Duodenal mucosa (tissue), 2 donors: Measurements from ENCODE around the gene MAFB.

ENCODE experiments used
- H3K27ac ChIP-seq: one replicate; pipeline ENCODE4 v1.7.0; 2013; ENCODE audit warnings: low read depth, low read length
- H3K27me3 ChIP-seq, 2 donors: one replicate each; pipeline ENCODE4 v1.7.0; 2013; ENCODE audit warnings: low read length in 2 of 2, control low read depth in 1 of 2; ENCODE audit not compliant: insufficient read depth in 2 of 2, control insufficient read depth in 1 of 2
- H3K36me3 ChIP-seq, 2 donors: one replicate each; pipeline ENCODE4 v1.7.0; 2013; ENCODE audit warnings: low read length in 2 of 2, control low read depth in 1 of 2; ENCODE audit not compliant: insufficient read depth in 2 of 2, control insufficient read depth in 1 of 2
- H3K4me1 ChIP-seq, 2 donors: one replicate each; pipeline ENCODE4 v1.7.0; 2013; ENCODE audit warnings: low read length in 2 of 2, control low read depth in 1 of 2; ENCODE audit not compliant: insufficient read depth in 2 of 2, control insufficient read depth in 1 of 2
- H3K4me3 ChIP-seq, 2 donors: one replicate each; pipeline ENCODE4 v1.7.0; 2013; ENCODE audit warnings: low read length in 2 of 2, low read depth in 1 of 2
- H3K9ac ChIP-seq, 2 donors: one replicate each; pipeline ENCODE4 v1.7.0; 2013; ENCODE audit warnings: low read length in 2 of 2, low read depth in 1 of 2
- H3K9me3 ChIP-seq, 2 donors: one replicate each; pipeline ENCODE4 v1.7.0; 2013; ENCODE audit warnings: low read length in 2 of 2, control low read depth in 1 of 2; ENCODE audit not compliant: control insufficient read depth in 1 of 2

Gene MAFB

DNA sequence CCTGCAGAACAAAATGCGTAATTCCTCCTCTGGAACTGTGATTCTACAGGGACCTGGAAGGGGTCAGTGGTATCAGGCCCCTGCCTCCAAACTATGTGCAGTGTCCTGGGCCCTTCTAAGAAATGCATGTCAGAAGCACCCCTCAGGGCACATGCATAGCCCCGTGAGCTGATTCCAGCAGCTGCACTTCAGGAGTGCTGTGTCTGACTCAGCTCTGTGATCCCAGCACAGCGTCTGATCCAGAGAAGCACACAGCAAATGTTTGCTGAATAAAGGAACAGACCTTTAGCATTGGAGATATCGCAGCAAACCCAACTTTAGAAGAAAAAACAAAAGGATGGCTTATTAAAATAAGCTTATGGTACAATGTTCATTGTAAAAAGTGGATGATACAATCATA lies 15.8 kb upstream of the MAFB start:
- Histone ChIP-seq H3K27ac (no peak overlapping the region), H3K9ac (no peak overlapping the region), H3K9me3 (no peaks in the 10 kb centered on the region), H3K4me1 (no peaks in the 10 kb centered on the region), H3K27me3 (peaks cover 0 to 4% of the 10 kb centered on the region in 2 donors), H3K36me3 (no peaks in the 10 kb centered on the region), H3K4me3 (no peak overlapping the region)

DNA sequence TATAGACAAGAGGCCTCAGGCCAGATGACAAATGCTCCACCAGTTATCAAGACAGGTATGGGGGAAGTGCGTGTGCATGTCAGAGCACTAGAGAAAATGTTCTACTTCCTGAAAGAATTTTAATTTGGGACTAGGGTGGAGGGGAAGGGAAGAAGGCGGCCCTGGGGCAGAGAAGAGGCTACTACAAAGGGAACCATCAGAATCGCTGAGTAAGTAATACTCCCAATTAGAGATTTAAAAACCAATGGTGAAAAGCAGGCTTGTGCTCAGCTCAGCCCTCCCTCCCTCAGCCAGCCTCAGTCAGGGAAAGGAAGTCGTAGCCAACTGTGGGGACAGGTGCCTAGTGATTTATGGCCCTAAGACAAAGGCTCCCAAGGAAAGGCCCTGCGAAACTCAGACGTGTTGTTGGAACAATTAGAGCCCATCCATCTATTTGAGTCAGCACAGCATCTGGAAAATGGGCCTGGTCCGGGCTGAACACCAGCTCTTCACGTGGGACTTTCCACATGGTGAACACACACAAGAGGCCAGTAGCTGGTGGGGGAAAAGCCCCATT lies 15.0 kb upstream of the MAFB start:
- no peaks in the 10 kb centered on the region for H3K4me1 ChIP-seq
- peaks cover 4 to 6% of the 10 kb centered on the region in 2 donors for H3K27me3 ChIP-seq
- H3K9me3 ChIP-seq = no peaks in the 10 kb centered on the region
- H3K36me3 ChIP-seq = no peaks in the 10 kb centered on the region
- H3K9ac ChIP-seq = no peak overlapping the region
- no peak overlapping the region for H3K27ac ChIP-seq
- no peak overlapping the region for H3K4me3 ChIP-seq

- no peak overlapping the region for H3K4me3 ChIP-seq
- no peak overlapping the region for H3K9ac ChIP-seq
- H3K27me3 ChIP-seq = peaks cover 12 to 13% of the 10 kb centered on the region in 2 donors
Observed at GRCh38 chr20:40702504-40702903, 13.5 kb upstream of the MAFB start.

DNA sequence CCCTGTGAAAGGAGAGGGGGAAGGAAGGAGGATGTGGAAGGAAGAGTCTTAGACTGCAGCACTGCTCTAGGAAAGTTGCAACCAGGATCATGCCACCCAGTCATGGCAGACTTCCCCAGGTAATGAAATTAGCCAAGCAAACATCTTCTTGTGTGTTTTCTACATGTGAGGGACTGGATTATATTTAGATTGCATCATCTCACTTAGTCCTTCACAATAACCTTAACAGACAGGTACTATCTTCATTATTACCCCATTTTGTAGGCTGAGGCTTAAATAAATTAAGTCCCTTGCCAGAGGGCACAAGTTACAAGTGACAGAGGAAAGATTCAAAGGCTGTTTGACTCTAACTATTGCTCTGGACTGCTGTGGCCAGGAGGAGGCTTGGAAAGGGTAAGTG lies 9.7 kb upstream of the MAFB start:
- H3K4me3 ChIP-seq = no peak overlapping the region
- peaks cover 32 to 33% of the 10 kb centered on the region in 2 donors for H3K27me3 ChIP-seq
- no peaks in the 10 kb centered on the region for H3K4me1 ChIP-seq
- H3K27ac ChIP-seq = no peak overlapping the region
- no peaks in the 10 kb centered on the region for H3K9me3 ChIP-seq
- no peak overlapping the region for H3K9ac ChIP-seq
- no peaks in the 10 kb centered on the region for H3K36me3 ChIP-seq

More at GRCh38 chr20:40702504-40702903, 13.5 kb upstream of the MAFB start:
- Histone ChIP-seq H3K27ac (no peak overlapping the region), H3K4me1 (no peaks in the 10 kb centered on the region), H3K36me3 (no peaks in the 10 kb centered on the region), H3K9me3 (no peaks in the 10 kb centered on the region)

GRCh38 chr20:40698281-40698680 lies 9.2 kb upstream of the MAFB start:
- Histone ChIP-seq H3K9me3 (no peaks in the 10 kb centered on the region), H3K27me3 (peaks cover 36% of the 10 kb centered on the region in 2 donors), H3K27ac (no peak overlapping the region), H3K9ac (no peak overlapping the region), H3K4me3 (no peak overlapping the region), H3K4me1 (no peaks in the 10 kb centered on the region), H3K36me3 (no peaks in the 10 kb centered on the region)

GRCh38 chr20:40697541-40697940 lies 8.5 kb upstream of the MAFB start:
- Histone ChIP-seq H3K27ac (no peak overlapping the region), H3K9me3 (no peaks in the 10 kb centered on the region), H3K4me3 (no peak overlapping the region), H3K4me1 (no peaks in the 10 kb centered on the region), H3K9ac (no peak overlapping the region), H3K27me3 (peaks cover 40 to 43% of the 10 kb centered on the region in 2 donors), H3K36me3 (no peaks in the 10 kb centered on the region)

GRCh38 chr20:40695214-40695613 lies 6.2 kb upstream of the MAFB start:
- H3K36me3 ChIP-seq = no peaks in the 10 kb centered on the region
- H3K27ac ChIP-seq = no peak overlapping the region
- H3K9ac ChIP-seq = no peak overlapping the region
- peaks cover 63 to 66% of the 10 kb centered on the region in 2 donors for H3K27me3 ChIP-seq
- H3K9me3 ChIP-seq = no peaks in the 10 kb centered on the region
- H3K4me3 ChIP-seq = no peak overlapping the region
- peaks cover 0 to 6% of the 10 kb centered on the region in 2 donors for H3K4me1 ChIP-seq

- H3K9ac ChIP-seq = no peak overlapping the region
- H3K27me3 ChIP-seq = peaks cover 64% of the 10 kb centered on the region in 2 donors
- no peaks in the 10 kb centered on the region for H3K9me3 ChIP-seq
- no peak overlapping the region for H3K4me3 ChIP-seq
- H3K4me1 ChIP-seq = peaks cover 0 to 8% of the 10 kb centered on the region in 2 donors
- H3K27ac ChIP-seq = no peak overlapping the region
- H3K36me3 ChIP-seq = no peaks in the 10 kb centered on the region
Observed at GRCh38 chr20:40694246-40694645, 5.2 kb upstream of the MAFB start.

GRCh38 chr20:40692240-40693011 lies 3.4 kb upstream of the MAFB start:
- no peak overlapping the region for H3K27ac ChIP-seq
- no peaks in the 10 kb centered on the region for H3K36me3 ChIP-seq
- H3K4me3 ChIP-seq = no peak overlapping the region
- H3K27me3 ChIP-seq = peaks cover 54 to 56% of the 10 kb centered on the region in 2 donors
- H3K9ac ChIP-seq = no peak overlapping the region
- H3K9me3 ChIP-seq = no peaks in the 10 kb centered on the region
- H3K4me1 ChIP-seq = peaks cover 4 to 13% of the 10 kb centered on the region in 2 donors

DNA sequence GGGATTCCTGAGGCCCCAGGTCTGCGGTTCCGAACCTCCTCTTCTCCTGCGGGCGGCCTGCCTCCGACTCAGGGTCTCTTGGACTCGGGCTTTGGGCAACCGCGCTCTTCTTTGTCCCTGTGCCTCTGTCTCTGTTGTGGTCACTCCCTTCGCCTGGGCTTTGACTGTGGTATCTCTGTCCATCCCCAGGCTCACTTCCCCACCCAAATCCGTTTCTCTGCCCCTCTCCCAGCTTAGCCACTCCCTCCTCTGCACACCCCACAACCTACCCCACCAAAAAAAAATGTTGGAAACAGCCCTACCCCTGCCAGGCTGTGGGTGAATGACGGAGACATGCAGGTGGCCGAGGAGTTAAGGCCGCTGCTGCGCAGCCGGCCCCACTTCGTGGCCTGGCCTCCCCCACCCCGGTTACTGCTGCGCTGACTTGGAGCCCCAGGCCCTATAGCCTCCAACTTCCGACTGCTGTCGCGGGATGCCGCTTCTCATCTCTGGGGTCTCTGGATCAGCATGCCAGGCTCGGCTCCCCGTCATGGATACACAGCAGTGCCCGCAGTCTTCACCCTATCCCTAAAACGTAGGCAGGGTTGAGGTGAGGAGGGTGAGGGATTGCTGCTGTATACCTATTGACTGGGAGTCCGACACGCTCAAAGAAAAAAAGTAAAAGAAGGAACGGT lies 2.7 kb upstream of the MAFB start:
- H3K9me3 ChIP-seq = no peaks in the 10 kb centered on the region
- H3K36me3 ChIP-seq = no peaks in the 10 kb centered on the region
- H3K27me3 ChIP-seq = peaks cover 52 to 54% of the 10 kb centered on the region in 2 donors
- no peak overlapping the region for H3K4me3 ChIP-seq
- peaks cover 4 to 15% of the 10 kb centered on the region in 2 donors for H3K4me1 ChIP-seq
- no peak overlapping the region for H3K9ac ChIP-seq
- H3K27ac ChIP-seq = no peak overlapping the region
